Endothelial cell (in vitro differentiated cells): ENCODE measurements around the gene VAC14. TPM values are rescaled to one million over a fixed set of nuclear protein-coding genes. Genes with fewer than 3 reads are reported as not detected.

ENCODE experiments used
- DNase-seq: peaks from one replicate; pipeline ENCODE4 v3.0.0; 2021; ENCODE audit warnings: low spot score
- H3K27ac Mint-ChIP-seq: one replicate; pipeline ENCODE4 v1.8.0; 2021; ENCODE audit warnings: mixed read lengths, inconsistent platforms; ENCODE audit not compliant: unreplicated experiment
- H3K27me3 Mint-ChIP-seq: one replicate; pipeline ENCODE4 v1.8.0; 2021; ENCODE audit warnings: mild to moderate bottlenecking, moderate library complexity, mixed read lengths, inconsistent platforms; ENCODE audit not compliant: unreplicated experiment
- H3K36me3 Mint-ChIP-seq: one replicate; pipeline ENCODE4 v1.8.0; 2021; ENCODE audit warnings: mild to moderate bottlenecking, low read depth, mixed read lengths, inconsistent platforms; ENCODE audit not compliant: unreplicated experiment
- H3K4me1 Mint-ChIP-seq: one replicate; pipeline ENCODE4 v1.8.0; 2021; ENCODE audit warnings: mild to moderate bottlenecking, mixed read lengths, inconsistent platforms; ENCODE audit not compliant: unreplicated experiment
- H3K4me3 Mint-ChIP-seq: one replicate; pipeline ENCODE4 v1.8.0; 2021; ENCODE audit warnings: mild to moderate bottlenecking, mixed read lengths, inconsistent platforms; ENCODE audit not compliant: unreplicated experiment
- H3K9me3 Mint-ChIP-seq: one replicate; pipeline ENCODE4 v1.8.0; 2021; ENCODE audit warnings: mixed read lengths, inconsistent platforms; ENCODE audit not compliant: unreplicated experiment
- total RNA-seq: library from RNA; stranded (reverse); fragmentation: NEBNext Ultra II Directional; extraction: Animal tissue kit (Norgen Biotek cat#: 25700); gene quantifications from one replicate; pipeline ENCODE4 v1.2.1, GENCODE V29; 2021; ENCODE audit not compliant: unreplicated experiment
- TF ChIP-seq, protein P1 (sequence below): fragments of 200-600 bp; sonication (generic); IDR thresholded peaks from one replicate; pipeline ENCODE4 v1.5.0; 2021; ENCODE audit warnings: antibody characterized with exemption; ENCODE audit not compliant: unreplicated experiment

Gene VAC14
- total RNA-seq, 1 donor from 2014 or later = 35.6 TPM

DNA sequence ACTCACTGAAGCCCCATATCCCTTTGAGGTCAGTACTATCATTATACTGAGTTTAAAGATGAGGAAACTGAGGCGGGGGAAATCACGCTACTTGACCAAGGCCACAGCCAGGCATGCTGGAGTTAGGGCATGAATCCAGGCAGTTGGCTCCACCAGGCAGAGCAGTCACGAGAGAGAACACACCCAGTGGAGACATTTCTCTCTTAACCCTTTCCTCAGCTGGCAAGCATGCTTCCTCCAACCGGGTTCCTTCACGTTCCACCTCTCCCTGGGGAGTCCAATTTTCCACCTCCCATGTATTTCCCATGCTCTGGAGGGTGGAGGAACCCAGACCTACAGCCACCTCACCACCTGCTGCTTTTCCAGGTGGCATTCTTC lies 32.8 kb downstream of the VAC14 start:
- Mint-ChIP-seq H3K4me1 (no peaks in the 10 kb centered on the region), H3K27ac (no peak overlapping the region), H3K9me3 (no peaks in the 10 kb centered on the region), H3K36me3 (peaks cover 12% of the 10 kb centered on the region), H3K4me3 (no peak overlapping the region), H3K27me3 (peaks cover 6% of the 10 kb centered on the region)
- no peak for DNase-seq
- TF ChIP-seq, protein P1, sequence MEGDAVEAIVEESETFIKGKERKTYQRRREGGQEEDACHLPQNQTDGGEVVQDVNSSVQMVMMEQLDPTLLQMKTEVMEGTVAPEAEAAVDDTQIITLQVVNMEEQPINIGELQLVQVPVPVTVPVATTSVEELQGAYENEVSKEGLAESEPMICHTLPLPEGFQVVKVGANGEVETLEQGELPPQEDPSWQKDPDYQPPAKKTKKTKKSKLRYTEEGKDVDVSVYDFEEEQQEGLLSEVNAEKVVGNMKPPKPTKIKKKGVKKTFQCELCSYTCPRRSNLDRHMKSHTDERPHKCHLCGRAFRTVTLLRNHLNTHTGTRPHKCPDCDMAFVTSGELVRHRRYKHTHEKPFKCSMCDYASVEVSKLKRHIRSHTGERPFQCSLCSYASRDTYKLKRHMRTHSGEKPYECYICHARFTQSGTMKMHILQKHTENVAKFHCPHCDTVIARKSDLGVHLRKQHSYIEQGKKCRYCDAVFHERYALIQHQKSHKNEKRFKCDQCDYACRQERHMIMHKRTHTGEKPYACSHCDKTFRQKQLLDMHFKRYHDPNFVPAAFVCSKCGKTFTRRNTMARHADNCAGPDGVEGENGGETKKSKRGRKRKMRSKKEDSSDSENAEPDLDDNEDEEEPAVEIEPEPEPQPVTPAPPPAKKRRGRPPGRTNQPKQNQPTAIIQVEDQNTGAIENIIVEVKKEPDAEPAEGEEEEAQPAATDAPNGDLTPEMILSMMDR = no peak

DNA sequence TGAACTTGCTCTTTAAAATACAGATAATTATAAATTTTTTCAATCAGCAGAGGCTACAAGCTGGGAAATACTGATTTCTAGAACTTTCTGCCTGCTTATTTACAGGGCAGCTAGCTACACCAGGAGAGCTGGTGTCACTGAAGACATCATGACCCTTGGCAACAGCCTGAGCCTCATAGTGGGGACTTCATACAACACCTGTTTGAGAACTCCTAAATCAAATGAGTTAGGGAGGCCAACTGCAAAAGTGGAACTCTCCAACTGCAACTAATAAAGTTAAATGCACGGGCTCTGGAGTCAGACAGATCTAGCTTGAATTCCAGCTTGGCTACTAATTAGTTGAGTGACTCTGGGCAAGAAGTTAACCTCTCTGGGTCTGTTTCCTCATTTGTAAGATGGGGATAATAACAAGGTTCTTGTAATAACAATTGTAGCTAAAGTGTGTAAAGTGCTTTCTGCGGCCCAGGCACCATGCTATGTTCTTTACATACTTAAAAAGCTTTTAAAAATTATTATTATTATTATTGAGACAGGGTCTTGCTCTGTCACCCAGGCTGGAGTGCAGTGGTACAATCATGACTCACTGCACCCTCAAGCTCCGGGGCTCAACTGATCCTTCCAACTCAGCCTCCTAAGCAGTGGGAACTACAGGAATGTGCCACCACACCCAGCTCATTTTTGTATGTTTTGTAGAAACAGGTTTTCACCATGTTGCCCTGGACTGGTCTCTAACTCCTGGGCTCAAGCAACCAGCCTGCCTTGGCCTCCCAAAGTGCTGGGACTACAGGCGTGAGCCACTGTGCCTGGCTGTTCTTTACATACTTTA lies 33.4 kb downstream of the VAC14 start:
- H3K36me3 Mint-ChIP-seq = peaks cover 12% of the 10 kb centered on the region
- H3K4me3 Mint-ChIP-seq = no peak overlapping the region
- no peak for DNase-seq
- TF ChIP-seq, protein P1 = no peak
- peaks cover 6% of the 10 kb centered on the region for H3K27me3 Mint-ChIP-seq
- no peaks in the 10 kb centered on the region for H3K4me1 Mint-ChIP-seq
- no peak overlapping the region for H3K27ac Mint-ChIP-seq
- H3K9me3 Mint-ChIP-seq = no peaks in the 10 kb centered on the region

DNA sequence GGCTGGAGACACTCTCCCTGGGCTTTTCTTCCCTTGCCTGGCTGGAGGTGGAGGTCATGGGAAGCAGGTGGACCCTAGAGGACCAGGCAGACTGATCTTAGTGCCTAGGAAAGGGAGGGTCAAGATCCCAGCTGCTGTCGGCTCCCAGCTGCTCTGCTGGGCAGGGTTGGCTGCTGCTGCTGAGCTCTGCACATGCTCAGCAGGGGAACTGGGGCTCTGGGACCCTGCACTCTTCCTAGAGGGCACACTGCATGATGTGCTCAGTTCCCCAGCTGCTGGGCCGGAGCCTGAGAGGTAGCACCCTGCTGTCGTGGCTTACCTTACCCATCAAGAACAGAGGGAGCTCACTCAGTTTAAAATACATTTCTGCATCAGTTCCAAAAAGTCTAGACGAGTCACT lies 34.3 kb downstream of the VAC14 start:
- Mint-ChIP-seq H3K27me3 (peaks cover 6% of the 10 kb centered on the region), H3K4me3 (no peak overlapping the region), H3K27ac (no peak overlapping the region), H3K36me3 (peaks cover 15% of the 10 kb centered on the region), H3K4me1 (no peaks in the 10 kb centered on the region), H3K9me3 (no peaks in the 10 kb centered on the region)
- DNase-seq = no peak
- TF ChIP-seq, protein P1 = no peak

DNA sequence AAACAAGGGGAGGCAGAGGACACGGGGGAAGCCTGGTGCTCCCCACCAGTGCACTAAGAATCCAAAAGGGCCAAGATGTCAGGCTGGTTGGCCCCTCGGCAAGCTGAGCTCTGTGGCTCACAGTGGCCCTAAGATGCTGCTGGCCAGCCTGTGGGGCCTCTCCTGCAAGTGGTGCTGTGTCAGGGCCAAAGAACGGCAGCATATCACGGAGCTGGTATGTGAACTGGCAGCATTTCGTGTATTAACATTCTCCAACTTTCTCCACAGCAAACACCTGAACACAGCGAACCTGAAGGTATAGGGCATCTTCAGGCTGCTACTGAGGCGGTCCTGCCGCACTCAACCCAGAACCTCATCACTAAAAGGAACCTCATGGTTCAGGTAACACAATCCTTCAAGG lies 34.8 kb downstream of the VAC14 start:
- no peak overlapping the region for H3K27ac Mint-ChIP-seq
- H3K9me3 Mint-ChIP-seq = no peaks in the 10 kb centered on the region
- peaks cover 6% of the 10 kb centered on the region for H3K27me3 Mint-ChIP-seq
- TF ChIP-seq, protein P1 = no peak
- peaks cover 15% of the 10 kb centered on the region for H3K36me3 Mint-ChIP-seq
- no peak overlapping the region for H3K4me3 Mint-ChIP-seq
- H3K4me1 Mint-ChIP-seq = no peaks in the 10 kb centered on the region
- no peak for DNase-seq

DNA sequence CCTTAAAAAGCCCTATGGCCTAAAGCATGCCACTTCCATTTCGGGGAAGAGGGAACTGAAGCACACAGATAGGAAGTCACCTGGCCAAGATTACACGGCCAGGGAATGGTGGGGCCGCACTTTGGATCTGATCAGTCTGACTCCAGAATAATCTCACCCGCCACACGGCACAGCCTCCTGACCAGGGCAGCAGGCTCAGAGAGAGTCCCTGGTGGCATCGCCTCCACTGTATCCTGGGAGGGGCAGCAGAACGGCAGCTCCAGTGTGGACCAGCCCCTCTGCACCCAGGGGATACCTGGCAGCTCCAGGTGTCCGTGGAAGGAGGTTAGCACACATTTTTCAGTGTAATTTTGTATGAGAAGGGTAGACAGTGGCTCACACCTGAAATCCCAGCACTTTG lies 35.5 kb downstream of the VAC14 start:
- TF ChIP-seq, protein P1 = no peak
- Mint-ChIP-seq H3K4me1 (no peaks in the 10 kb centered on the region), H3K4me3 (no peak overlapping the region), H3K27me3 (peaks cover 6% of the 10 kb centered on the region), H3K36me3 (peaks cover 15% of the 10 kb centered on the region), H3K27ac (no peak overlapping the region), H3K9me3 (no peaks in the 10 kb centered on the region)
- DNase-seq = no peak
